ENCODE results near the gene ZC3H8.

GRCh38 chr2:112260295-112260625, 5.4 kb upstream of the ZC3H8 start:
- no peak for TF ChIP-seq CTCF (IDR thresholded peaks at IDR 0.05)
- no peak for TF ChIP-seq POLR2A (IDR thresholded peaks at IDR 0.05)

Measured in breast epithelium (tissue), 3 donors.